Peyer's patch (tissue), 4 donors: ENCODE data around the gene ACP6.

Experiments
- POLR2A ChIP-seq, 2 donors: fragments of 450-650 bp; IDR thresholded peaks; one replicate each; pipeline ENCODE4 v1.5.1; 2017; ENCODE audit warnings: antibody characterized with exemption in 2 of 2, mild to moderate bottlenecking in 2 of 2, moderate library complexity in 2 of 2
- TF ChIP-seq, protein P1 (sequence below), 6 experiments: fragments of 450-650 bp in 4 of 6; fragments of 200-600 bp in 2 of 6; sonication (generic) in 1 of 6; IDR thresholded peaks; one replicate each; pipeline ENCODE4 v1.5.1; 2017 to 2019; ENCODE audit warnings: antibody characterized with exemption in 6 of 6, mild to moderate bottlenecking in 3 of 6, moderate library complexity in 1 of 6

DNA sequence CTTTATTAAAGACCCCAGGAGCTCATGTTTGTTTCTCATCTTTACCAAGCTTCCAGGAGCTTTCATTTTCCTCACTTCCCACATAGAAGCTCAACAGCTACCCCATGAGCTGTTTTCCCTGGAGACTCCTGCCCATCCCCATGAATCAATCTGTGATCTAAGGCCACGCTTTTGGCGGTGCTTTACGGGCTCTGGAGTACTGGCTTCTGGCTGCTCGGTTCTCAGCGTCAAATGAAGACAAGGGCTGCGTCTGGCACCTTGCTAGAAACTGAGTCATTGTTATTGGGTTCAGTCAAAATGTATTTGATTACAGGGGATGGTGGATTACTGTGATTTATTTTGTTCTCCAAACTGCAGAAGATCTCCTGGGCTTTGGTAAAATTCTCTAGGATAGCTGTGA is 39.9 kb downstream of the ACP6 start:
- TF ChIP-seq, protein P1, sequence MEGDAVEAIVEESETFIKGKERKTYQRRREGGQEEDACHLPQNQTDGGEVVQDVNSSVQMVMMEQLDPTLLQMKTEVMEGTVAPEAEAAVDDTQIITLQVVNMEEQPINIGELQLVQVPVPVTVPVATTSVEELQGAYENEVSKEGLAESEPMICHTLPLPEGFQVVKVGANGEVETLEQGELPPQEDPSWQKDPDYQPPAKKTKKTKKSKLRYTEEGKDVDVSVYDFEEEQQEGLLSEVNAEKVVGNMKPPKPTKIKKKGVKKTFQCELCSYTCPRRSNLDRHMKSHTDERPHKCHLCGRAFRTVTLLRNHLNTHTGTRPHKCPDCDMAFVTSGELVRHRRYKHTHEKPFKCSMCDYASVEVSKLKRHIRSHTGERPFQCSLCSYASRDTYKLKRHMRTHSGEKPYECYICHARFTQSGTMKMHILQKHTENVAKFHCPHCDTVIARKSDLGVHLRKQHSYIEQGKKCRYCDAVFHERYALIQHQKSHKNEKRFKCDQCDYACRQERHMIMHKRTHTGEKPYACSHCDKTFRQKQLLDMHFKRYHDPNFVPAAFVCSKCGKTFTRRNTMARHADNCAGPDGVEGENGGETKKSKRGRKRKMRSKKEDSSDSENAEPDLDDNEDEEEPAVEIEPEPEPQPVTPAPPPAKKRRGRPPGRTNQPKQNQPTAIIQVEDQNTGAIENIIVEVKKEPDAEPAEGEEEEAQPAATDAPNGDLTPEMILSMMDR (IDR thresholded peaks at IDR 0.05): no peak
- TF ChIP-seq POLR2A (IDR thresholded peaks at IDR 0.05): no peak
